Caco-2 (cell line): ENCODE results near the gene KDF1. TPM values are rescaled to one million over a fixed set of nuclear protein-coding genes. Genes with fewer than 3 reads are reported as not detected.

Source experiments
- BruUV-seq: library from RNA; stranded (reverse); fragments of 400-500 nt; replicated peaks from 2 replicates; lab custom pipeline; 2021; lab: Mats Ljungman, UMichigan
- CTCF ChIA-PET: fragments of 300-600 bp; sonication (Branson Sonifier 250); formaldehyde crosslinking; loops from one replicate; lab custom pipeline; 2022; ENCODE audit warnings: antibody characterized with exemption; lab: Charles Lee
- POLR2A ChIA-PET: fragments of 300-600 bp; sonication (Branson Sonifier 250); formaldehyde crosslinking; loops from one replicate; lab custom pipeline; 2022; ENCODE audit warnings: antibody characterized with exemption; lab: Charles Lee
- DNase-seq, 2 experiments: peaks; one replicate each; pipeline versions ENCODE4 v3.0.0 to v3.0.0-alpha.2; 2020 to 2022
- H3K27me3 ChIP-seq: replicated peaks from 2 replicates; pipeline ENCODE4 v1.6.0; 2011; ENCODE audit warnings: low read length; ENCODE audit not compliant: control insufficient read depth, insufficient read depth
- H3K36me3 ChIP-seq: 2 replicates; pipeline ENCODE4 v1.5.1; 2011; ENCODE audit warnings: low read length; ENCODE audit not compliant: control insufficient read depth, insufficient read depth
- H3K4me1 ChIP-seq: fragments of 250-450 bp; sonication (Bioruptor Pico); 2 replicates; pipeline ENCODE4 v1.5.1; 2020; ENCODE audit warnings: mild to moderate bottlenecking
- H3K4me3 ChIP-seq: 2 replicates; pipeline ENCODE4 v1.5.1; 2011; ENCODE audit warnings: low read depth, mild to moderate bottlenecking, control low read depth, low read length
- H3K9me3 ChIP-seq: fragments of 250-450 bp; sonication (Bioruptor Pico); 2 replicates; pipeline ENCODE4 v1.5.1; 2020; ENCODE audit warnings: mild to moderate bottlenecking, moderate library complexity
- H3K27ac Mint-ChIP-seq: one replicate; pipeline ENCODE4 v1.8.0; 2022; ENCODE audit warnings: mixed read lengths; ENCODE audit not compliant: unreplicated experiment
- H3K27me3 Mint-ChIP-seq: one replicate; pipeline ENCODE4 v1.8.0; 2022; ENCODE audit warnings: mixed read lengths; ENCODE audit not compliant: insufficient read depth, unreplicated experiment
- H3K36me3 Mint-ChIP-seq: one replicate; pipeline ENCODE4 v1.8.0; 2022; ENCODE audit warnings: mild to moderate bottlenecking, mixed read lengths; ENCODE audit not compliant: insufficient read depth, unreplicated experiment
- H3K4me1 Mint-ChIP-seq: one replicate; pipeline ENCODE4 v1.8.0; 2022; ENCODE audit warnings: low read depth, mixed read lengths; ENCODE audit not compliant: unreplicated experiment
- H3K4me3 Mint-ChIP-seq: one replicate; pipeline ENCODE4 v1.8.0; 2022; ENCODE audit warnings: mild to moderate bottlenecking, moderate library complexity, mixed read lengths; ENCODE audit not compliant: unreplicated experiment
- H3K9me3 Mint-ChIP-seq: one replicate; pipeline ENCODE4 v1.8.0; 2022; ENCODE audit warnings: mixed read lengths; ENCODE audit not compliant: unreplicated experiment
- CTCF ChIP-seq, 2 experiments: fragments of 200-600 bp in 1 of 2; IDR thresholded peaks; 1 replicate in 1 of 2; 2 replicates in 1 of 2; pipeline versions ENCODE4 v1.5.1 to v1.8.0; 2011 to 2022; ENCODE audit warnings: antibody characterized with exemption in 1 of 2, control low read depth in 1 of 2, inconsistent platforms in 1 of 2, low read depth in 1 of 2, low read length in 1 of 2, mild to moderate bottlenecking in 1 of 2, moderate library complexity in 1 of 2; ENCODE audit not compliant: insufficient read depth in 1 of 2, severe bottlenecking in 1 of 2, unreplicated experiment in 1 of 2
- intact Hi-C: fragments of 100-400 bp; cut with micrococcal nuclease; formaldehyde crosslinking; loops from one replicate; pipeline ENCODE4 v1.10.0; 2022; ENCODE audit not compliant: unreplicated experiment
- total RNA-seq: library from RNA; stranded (reverse); gene quantifications from 2 replicates; pipeline ENCODE4 v1.2.3, GENCODE V29; 2022

The KDF1 gene
- total RNA-seq, 1 experiment from 2014 or later = 14.1 TPM

- Mint-ChIP-seq H3K9me3 (no peaks in the 10 kb centered on the region), H3K27ac (peak overlapping the region; percentile 94), H3K4me1 (peaks cover 15% of the 10 kb centered on the region), H3K4me3 (peak overlapping the region; percentile 73), H3K36me3 (peaks cover 58% of the 10 kb centered on the region), H3K27me3 (no peaks in the 10 kb centered on the region)
- peaks cover 63% of the 10 kb centered on the region for H3K4me1 ChIP-seq
- BruUV-seq = no TSS peak
- H3K27me3 ChIP-seq = no peaks in the 10 kb centered on the region
- H3K9me3 ChIP-seq = no peaks in the 10 kb centered on the region
- peak; percentile 80 to 82 for DNase-seq
- peaks cover 2% of the 10 kb centered on the region; the same call in 1 of the 2 replicates for H3K36me3 ChIP-seq
- no peak overlapping the region for H3K4me3 ChIP-seq
- CTCF ChIA-PET = interaction anchor here (0.5 to 1.0 kb wide), 4 partner anchors 14 to 89 kb away, joined by 3 to 4 read pairs (median 4); partner anchors contain the start of gene TRNP1
- intact Hi-C loops = no loop called here
- no peak for TF ChIP-seq CTCF (IDR thresholded peaks at IDR 0.05; ENCODE audit: insufficient read depth in 1 of 2, low read depth in 1 of 2, low read length in 1 of 2, severe bottlenecking in 1 of 2, unreplicated experiment in 1 of 2)
- POLR2A ChIA-PET = interaction anchor here (0.5 to 1.8 kb wide), 4 partner anchors 10 to 118 kb away, joined by 3 to 7 read pairs (median 5); partner anchors contain the start of genes GPN2 and TRNP1
Measured at GRCh38 chr1:27007909-27008582, 47.8 kb upstream of the KDF1 start.

- Mint-ChIP-seq H3K27me3 (no peaks in the 10 kb centered on the region), H3K27ac (no peak overlapping the region), H3K36me3 (peaks cover 55% of the 10 kb centered on the region), H3K4me1 (peaks cover 15% of the 10 kb centered on the region), H3K4me3 (no peak overlapping the region), H3K9me3 (no peaks in the 10 kb centered on the region)
- BruUV-seq = no TSS peak
- Histone ChIP-seq H3K9me3 (no peaks in the 10 kb centered on the region), H3K4me3 (no peak overlapping the region), H3K27me3 (no peaks in the 10 kb centered on the region), H3K4me1 (peaks cover 67% of the 10 kb centered on the region), H3K36me3 (peaks cover 2% of the 10 kb centered on the region; the same call in 1 of the 2 replicates)
- TF ChIP-seq CTCF (IDR thresholded peaks at IDR 0.05; ENCODE audit: insufficient read depth in 1 of 2, low read depth in 1 of 2, low read length in 1 of 2, severe bottlenecking in 1 of 2, unreplicated experiment in 1 of 2) = no peak
- DNase-seq = no peak
- POLR2A ChIA-PET = no interaction called here
- intact Hi-C loops = no loop called here
- CTCF ChIA-PET = no interaction called here
Measured at GRCh38 chr1:27006683-27007082, 46.4 kb upstream of the KDF1 start.

- Mint-ChIP-seq H3K4me3 (no peak overlapping the region), H3K27ac (no peak overlapping the region), H3K4me1 (peaks cover 12% of the 10 kb centered on the region), H3K36me3 (peaks cover 51% of the 10 kb centered on the region), H3K27me3 (no peaks in the 10 kb centered on the region), H3K9me3 (no peaks in the 10 kb centered on the region)
- no TSS peak for BruUV-seq
- ChIA-PET CTCF (no interaction called here), POLR2A (interaction anchor here (2.1 kb wide), 1 partner anchor 11 kb away, joined by 5 read pairs; the partner anchor contains the start of gene TRNP1)
- peaks cover 68% of the 10 kb centered on the region for H3K4me1 ChIP-seq
- TF ChIP-seq CTCF (IDR thresholded peaks at IDR 0.05; ENCODE audit: insufficient read depth in 1 of 2, low read depth in 1 of 2, low read length in 1 of 2, severe bottlenecking in 1 of 2, unreplicated experiment in 1 of 2) = no peak
- DNase-seq = no peak
- peaks cover 2% of the 10 kb centered on the region; the same call in 1 of the 2 replicates for H3K36me3 ChIP-seq
- no peaks in the 10 kb centered on the region for H3K9me3 ChIP-seq
- intact Hi-C loops = no loop called here
- H3K27me3 ChIP-seq = no peaks in the 10 kb centered on the region
- H3K4me3 ChIP-seq = no peak overlapping the region
Measured at GRCh38 chr1:27005648-27006496, 45.6 kb upstream of the KDF1 start.
